Islet of Langerhans (tissue), 1 donor: ENCODE measurements around the gene HEXIM1.

Experiments used
- FAIRE-seq: peaks from one replicate; lab custom pipeline; 2011; peaks lifted over from hg19 to GRCh38; lab: Jason Lieb, UNC

Gene HEXIM1

GRCh38 chr17:45146890-45147580, 1.2 kb upstream of the HEXIM1 start:
- FAIRE-seq = no peak

GRCh38 chr17:45147581-45148182, 593 bp upstream of the HEXIM1 start:
- no peak for FAIRE-seq

DNA sequence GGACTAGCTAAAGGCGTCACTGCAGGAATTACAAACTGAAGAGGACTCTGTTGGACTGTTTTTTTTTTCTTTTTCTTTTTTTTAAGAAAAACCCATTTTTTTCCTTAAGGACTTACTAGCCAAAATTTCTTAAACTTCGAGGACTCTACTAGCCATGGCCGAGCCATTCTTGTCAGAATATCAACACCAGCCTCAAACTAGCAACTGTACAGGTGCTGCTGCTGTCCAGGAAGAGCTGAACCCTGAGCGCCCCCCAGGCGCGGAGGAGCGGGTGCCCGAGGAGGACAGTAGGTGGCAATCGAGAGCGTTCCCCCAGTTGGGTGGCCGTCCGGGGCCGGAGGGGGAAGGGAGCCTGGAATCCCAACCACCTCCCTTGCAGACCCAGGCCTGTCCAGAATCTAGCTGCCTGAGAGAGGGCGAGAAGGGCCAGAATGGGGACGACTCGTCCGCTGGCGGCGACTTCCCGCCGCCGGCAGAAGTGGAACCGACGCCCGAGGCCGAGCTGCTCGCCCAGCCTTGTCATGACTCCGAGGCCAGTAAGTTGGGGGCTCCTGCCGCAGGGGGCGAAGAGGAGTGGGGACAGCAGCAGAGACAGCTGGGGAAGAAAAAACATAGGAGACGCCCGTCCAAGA, 878 bp downstream of the HEXIM1 start:
- no peak for FAIRE-seq

DNA sequence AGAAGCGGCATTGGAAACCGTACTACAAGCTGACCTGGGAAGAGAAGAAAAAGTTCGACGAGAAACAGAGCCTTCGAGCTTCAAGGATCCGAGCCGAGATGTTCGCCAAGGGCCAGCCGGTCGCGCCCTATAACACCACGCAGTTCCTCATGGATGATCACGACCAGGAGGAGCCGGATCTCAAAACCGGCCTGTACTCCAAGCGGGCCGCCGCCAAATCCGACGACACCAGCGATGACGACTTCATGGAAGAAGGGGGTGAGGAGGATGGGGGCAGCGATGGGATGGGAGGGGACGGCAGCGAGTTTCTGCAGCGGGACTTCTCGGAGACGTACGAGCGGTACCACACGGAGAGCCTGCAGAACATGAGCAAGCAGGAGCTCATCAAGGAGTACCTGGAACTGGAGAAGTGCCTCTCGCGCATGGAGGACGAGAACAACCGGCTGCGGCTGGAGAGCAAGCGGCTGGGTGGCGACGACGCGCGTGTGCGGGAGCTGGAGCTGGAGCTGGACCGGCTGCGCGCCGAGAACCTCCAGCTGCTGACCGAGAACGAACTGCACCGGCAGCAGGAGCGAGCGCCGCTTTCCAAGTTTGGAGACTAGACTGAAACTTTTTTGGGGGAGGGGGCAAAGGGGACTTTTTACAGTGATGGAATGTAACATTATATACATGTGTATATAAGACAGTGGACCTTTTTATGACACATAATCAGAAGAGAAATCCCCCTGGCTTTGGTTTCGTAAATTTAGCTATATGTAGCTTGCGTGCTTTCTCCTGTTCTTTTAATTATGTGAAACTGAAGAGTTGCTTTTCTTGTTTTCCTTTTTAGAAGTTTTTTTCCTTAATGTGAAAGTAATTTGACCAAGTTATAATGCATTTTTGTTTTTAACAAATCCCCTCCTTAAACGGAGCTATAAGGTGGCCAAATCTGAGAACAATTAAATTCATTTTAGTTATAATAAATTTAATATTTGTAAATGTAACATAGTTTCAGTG, 1.7 kb downstream of the HEXIM1 start:
- FAIRE-seq = no peak

DNA sequence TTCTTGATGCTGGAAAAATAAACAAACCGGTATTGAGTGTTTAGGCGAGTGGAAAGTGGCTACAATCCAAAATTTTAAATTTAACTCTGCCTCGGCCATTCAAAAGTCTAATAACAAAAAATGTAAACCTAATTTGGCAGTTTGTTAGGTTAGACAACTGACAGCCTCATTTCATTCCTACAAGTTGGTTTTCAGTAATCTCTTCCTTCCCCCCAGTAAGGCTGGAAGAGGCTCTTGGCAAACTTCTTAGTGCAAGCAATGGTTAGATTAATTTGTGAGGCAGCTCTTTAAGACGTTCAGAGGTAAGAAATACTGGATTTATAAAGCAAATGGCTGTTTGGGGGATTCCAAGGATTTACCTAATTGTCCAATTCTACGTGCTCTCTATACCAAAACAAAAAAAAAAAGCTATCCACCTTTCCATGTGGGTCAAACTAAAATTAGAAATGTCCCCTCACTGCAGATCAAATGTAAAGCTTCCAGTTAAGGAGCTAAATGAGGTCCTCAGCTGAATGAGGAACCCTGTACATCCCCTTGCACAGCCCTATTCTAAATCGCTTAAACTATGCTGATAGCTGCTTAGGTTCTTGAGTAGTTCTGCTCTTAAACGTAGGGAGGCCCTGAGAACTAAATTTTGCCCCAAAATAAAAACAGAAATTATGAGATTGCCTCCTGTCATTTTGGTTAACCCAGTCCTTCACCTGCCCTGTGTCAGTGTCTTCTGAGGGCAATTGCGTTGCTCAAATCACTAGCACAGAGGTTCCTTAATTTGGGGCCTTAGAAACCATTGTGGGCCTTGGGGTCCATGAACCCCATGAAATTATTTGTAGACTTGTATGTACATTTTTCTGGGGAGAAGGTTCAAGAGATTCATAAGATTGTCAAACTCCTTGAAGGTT, 2.9 kb downstream of the HEXIM1 start:
- no peak for FAIRE-seq

- FAIRE-seq = no peak
Measured at GRCh38 chr17:45155029-45155428, 6.8 kb downstream of the HEXIM1 start.

DNA sequence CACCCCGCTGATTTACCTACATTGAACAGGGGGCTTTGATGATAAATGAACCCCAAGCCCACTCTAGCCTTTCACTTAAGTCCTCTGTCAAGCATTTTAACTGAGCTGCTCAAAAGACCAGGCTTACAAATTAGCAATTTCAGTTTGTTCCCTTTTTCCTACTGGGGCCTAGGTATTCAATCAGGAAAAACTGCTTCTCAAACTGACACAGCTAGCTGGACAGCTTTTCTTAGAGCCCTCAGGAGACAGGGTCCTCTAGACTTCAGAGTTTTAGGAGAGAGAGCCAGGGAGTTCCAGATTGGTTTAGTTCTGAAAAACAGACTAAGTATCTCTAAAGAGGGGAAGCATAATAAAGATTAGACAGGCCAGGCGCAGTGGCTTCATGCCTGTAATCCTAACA, 7.2 kb downstream of the HEXIM1 start:
- no peak for FAIRE-seq

DNA sequence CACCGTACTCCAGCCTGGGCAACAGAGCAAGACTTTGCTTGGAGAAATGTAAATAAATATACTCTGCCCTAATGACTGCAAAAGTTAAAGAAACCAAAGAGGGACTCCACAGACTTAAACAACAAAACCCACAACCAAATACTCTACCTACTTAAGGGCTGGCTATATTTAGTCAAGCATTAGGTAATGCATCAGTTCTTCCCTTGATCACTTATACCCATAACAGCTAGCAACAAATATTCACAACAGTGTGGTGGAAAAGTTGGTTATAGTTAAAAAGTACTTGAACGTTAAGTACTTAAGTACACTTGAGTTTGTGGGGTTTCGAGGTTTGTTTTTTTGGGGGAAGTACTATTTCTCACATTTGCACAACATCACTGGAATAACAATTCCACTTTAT, 8.0 kb downstream of the HEXIM1 start:
- FAIRE-seq = no peak

- no peak for FAIRE-seq
Measured at GRCh38 chr17:45160447-45161287, 12.4 kb downstream of the HEXIM1 start.

- peak; percentile 77 for FAIRE-seq
Measured at GRCh38 chr17:45161288-45162024, 13.2 kb downstream of the HEXIM1 start, which contains the start of gene HEXIM2. Gene HEXIM2 (plus strand): TSS chr17:45161875. CDS start chr17:45162794, 919 bp downstream.

GRCh38 chr17:45162025-45162687, 13.9 kb downstream of the HEXIM1 start:
- FAIRE-seq = no peak

DNA sequence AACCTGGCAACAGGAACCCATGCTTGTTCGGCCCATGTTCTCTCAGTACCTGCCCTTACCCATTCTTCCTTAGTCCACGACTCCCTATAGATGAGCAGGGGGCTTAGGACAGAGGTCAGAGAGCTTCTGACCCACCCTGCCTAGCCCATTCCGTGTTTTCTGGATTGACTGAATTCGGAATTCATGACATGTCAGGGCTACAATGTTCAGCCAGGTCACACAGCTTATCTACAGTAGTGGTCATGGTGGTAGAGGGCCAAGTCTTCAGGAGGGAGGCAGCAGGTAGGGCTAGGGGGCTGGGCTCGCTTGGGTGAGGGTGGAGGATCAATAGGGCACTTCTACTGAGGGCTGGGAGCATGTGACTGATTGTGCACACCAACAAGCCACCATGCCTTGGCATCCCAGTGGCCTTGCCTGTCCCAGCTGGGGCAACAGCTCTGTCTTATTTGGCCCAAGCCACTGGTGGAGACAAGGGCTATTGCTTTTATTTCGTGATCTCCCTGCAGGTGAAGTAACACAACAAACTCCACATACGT, 16.5 kb downstream of the HEXIM1 start:
- no peak for FAIRE-seq

GRCh38 chr17:45168991-45169752, 20.9 kb downstream of the HEXIM1 start:
- no peak for FAIRE-seq

DNA sequence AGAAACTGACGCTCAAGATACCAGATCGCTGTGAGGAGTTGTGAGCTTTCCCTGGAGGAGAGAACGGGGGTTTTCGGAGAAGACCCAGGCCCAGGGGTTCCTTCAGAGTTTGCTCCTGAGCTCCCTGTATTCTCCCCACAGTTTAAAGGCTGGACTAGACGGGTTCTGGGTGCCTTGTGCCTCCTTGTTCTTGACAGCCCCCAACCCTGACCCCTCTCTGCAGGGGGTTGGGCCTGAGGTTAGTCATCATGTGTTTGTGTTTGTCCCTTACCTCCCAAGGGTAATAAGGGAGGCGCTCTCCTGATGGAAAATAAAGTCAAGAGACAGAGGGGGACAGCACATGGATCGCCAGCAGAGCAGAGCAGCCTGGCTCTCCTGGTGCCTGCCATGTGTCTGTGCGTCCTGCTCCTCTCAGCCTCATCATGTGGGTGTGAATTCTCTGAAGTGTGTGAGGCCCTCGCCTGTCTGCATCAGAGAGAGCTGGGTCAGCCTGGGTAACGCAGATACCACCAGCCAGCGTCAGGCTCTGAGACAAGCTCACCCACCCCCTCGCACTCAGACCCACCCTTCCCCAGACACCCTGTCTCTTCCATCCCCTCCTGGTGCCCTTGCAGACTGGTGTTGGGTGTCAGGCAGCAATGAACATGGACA, 22.1 kb downstream of the HEXIM1 start:
- no peak for FAIRE-seq

DNA sequence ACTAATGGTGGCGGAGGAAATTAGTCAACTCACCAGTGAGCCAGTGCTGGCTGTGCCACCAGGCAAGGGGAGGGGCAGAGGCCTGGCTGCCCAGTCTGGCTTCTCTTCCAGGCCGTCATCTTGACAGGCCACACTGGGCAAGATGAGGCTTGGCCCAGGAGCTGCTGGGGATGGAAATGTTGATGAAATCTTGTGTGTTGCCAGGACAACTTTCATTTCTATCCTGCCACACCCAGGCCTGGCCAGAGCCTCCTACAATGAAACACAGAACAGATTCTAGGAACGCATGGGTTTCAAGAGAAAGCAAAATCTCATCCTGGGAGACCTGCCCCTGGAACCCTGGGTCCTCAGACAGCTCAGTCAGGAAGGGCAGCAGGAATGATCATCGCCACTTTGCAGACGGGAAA, 22.7 kb downstream of the HEXIM1 start:
- FAIRE-seq = no peak

- FAIRE-seq = no peak
Measured at GRCh38 chr17:45171338-45172231, 23.3 kb downstream of the HEXIM1 start.

- no peak for FAIRE-seq
Measured at GRCh38 chr17:45172232-45172540, 23.9 kb downstream of the HEXIM1 start.
